ENCODE data around the gene PLEKHM2. TPM values are rescaled to one million over a fixed set of nuclear protein-coding genes. Genes with fewer than 3 reads are reported as not detected.
A peak's percentile ranks its signal among the peaks of the same experiment; 100 is the strongest.
"Not testable (repeated sequence)": the region's sequence is repeated elsewhere in the genome, so short reads cannot be mapped to it uniquely, and the experiment has no call there.

Gene PLEKHM2, protein sequence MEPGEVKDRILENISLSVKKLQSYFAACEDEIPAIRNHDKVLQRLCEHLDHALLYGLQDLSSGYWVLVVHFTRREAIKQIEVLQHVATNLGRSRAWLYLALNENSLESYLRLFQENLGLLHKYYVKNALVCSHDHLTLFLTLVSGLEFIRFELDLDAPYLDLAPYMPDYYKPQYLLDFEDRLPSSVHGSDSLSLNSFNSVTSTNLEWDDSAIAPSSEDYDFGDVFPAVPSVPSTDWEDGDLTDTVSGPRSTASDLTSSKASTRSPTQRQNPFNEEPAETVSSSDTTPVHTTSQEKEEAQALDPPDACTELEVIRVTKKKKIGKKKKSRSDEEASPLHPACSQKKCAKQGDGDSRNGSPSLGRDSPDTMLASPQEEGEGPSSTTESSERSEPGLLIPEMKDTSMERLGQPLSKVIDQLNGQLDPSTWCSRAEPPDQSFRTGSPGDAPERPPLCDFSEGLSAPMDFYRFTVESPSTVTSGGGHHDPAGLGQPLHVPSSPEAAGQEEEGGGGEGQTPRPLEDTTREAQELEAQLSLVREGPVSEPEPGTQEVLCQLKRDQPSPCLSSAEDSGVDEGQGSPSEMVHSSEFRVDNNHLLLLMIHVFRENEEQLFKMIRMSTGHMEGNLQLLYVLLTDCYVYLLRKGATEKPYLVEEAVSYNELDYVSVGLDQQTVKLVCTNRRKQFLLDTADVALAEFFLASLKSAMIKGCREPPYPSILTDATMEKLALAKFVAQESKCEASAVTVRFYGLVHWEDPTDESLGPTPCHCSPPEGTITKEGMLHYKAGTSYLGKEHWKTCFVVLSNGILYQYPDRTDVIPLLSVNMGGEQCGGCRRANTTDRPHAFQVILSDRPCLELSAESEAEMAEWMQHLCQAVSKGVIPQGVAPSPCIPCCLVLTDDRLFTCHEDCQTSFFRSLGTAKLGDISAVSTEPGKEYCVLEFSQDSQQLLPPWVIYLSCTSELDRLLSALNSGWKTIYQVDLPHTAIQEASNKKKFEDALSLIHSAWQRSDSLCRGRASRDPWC
- 10 to 100 TPM; 44.2 to 48.3 TPM for total RNA-seq

DNA sequence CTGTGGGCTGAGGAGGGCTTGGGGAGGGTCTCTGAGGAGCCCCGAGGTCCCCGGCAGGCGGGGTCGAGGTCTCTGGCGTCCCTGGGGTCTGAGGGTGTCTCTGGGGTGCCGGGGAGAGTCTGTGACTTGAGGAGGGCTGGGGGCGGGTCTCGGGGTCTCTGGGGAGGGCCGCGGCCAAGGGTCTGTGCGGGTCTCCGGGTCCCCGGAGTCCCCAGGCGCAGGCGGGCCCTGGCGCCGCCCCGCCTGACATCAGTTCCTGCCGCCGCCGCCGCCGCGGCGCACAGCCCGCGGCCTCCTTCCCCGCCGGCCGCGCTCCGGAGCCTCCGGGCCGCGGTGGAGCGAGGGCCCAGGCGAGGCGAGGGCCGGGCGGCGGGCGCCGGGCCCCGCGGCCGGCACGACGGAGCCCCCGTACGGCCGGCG lies at the start of gene PLEKHM2:
PLEKHM2 (plus strand) TSS at position 279 of the 420 bp plus-strand sequence. CDS start 239 bp downstream, outside the sequence.
- H3K4me1 Mint-ChIP-seq (ENCODE audit: low read depth): peaks cover 47% of the 10 kb centered on the region
- H3K27me3 Mint-ChIP-seq (ENCODE audit: low read depth): no peaks in the 10 kb centered on the region
- H3K4me3 Mint-ChIP-seq: peak within 1 kb of the TSS; percentile 85
- peak; percentile 44 for DNase-seq
- H3K27ac Mint-ChIP-seq: peak within 1 kb of the TSS; percentile 85
- peaks cover 3% of the 10 kb centered on the region for H3K9me3 Mint-ChIP-seq
- intact Hi-C loops (cut with micrococcal nuclease): loop anchor here (2.0 kb wide), 1 partner anchor 67 kb away; the partner anchor contains the start of gene DDI2
- H3K36me3 Mint-ChIP-seq (ENCODE audit: low read depth): peaks cover 12% of the 10 kb centered on the region
- CTCF ChIA-PET: no interaction called here

DNA sequence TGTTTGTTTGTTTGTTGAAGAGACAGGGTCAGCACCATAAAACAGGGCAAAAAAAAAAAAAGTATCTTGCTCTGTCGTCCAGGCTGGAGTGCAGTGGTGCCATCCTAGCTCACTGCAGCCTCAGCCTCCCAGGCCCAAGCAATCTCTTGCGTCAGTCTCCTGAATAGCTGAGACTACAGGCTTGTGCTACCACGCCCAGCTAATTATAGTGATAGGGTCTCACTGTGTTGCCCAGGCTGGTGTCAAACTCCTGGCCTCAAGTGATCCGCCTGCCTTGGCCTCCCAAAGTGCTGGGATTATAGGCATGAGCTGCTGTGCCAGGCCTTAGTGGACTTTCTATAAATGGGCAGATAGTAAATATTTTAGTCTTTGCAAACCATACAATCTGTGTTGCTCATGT lies 47.7 kb upstream of the PLEKHM2 start:
- no peaks in the 10 kb centered on the region for H3K27me3 Mint-ChIP-seq (ENCODE audit: low read depth)
- H3K4me1 Mint-ChIP-seq (ENCODE audit: low read depth): no peaks in the 10 kb centered on the region
- no peak for DNase-seq
- CTCF ChIA-PET: interaction anchor here (0.6 kb wide), 1 partner anchor 120 kb away, joined by 3 read pairs; no protein-coding TSS in a partner anchor
- no peak overlapping the region for H3K4me3 Mint-ChIP-seq
- intact Hi-C loops (cut with micrococcal nuclease): no loop called here
- H3K36me3 Mint-ChIP-seq (ENCODE audit: low read depth): peaks cover 46% of the 10 kb centered on the region
- H3K27ac Mint-ChIP-seq: no peak overlapping the region
- H3K9me3 Mint-ChIP-seq: no peaks in the 10 kb centered on the region

DNA sequence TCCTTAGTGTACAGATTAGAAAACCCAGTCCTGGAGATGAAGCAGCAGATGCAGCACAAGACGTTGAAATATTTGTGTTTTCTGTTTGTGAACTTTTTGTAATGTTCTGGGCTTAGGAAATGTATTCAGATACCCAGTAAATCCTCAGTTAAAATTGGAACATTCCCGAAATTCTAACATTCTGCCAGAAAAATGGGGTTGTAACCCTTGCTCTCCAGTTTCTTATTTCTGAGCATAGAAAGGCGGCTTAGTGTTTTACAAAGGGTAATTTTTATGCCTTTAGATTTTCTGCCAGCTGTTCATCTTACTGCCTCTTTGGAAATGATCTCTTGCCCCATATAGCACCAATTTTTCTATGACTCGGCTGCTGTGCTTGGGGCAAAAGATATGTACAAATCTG lies 46.3 kb upstream of the PLEKHM2 start:
- Mint-ChIP-seq H3K4me1 (ENCODE audit: low read depth) (no peaks in the 10 kb centered on the region), H3K27ac (no peak overlapping the region), H3K36me3 (ENCODE audit: low read depth) (peaks cover 50% of the 10 kb centered on the region), H3K27me3 (ENCODE audit: low read depth) (no peaks in the 10 kb centered on the region), H3K9me3 (no peaks in the 10 kb centered on the region), H3K4me3 (no peak overlapping the region)
- intact Hi-C loops (cut with micrococcal nuclease): no loop called here
- no peak for DNase-seq
- CTCF ChIA-PET: no interaction called here

DNA sequence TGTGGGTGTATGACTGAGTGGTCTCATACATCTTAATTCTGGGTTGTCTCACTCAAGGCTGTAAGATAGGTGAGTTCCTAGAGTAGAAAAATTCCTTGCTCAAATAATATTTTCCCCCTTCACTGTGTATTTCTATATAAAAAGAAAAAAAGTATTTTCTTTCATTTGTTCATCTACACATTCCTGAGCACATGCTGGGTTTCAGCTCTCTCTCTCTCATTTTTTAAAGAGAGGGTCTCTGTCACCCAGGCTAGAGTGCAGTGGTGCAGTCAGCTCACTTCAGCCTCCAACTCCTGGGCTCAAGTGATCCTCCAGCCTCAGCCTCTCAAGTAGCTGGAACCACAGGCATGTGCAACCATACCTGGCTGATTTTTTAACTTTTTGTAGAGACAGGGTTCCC lies 44.9 kb upstream of the PLEKHM2 start:
- intact Hi-C loops (cut with micrococcal nuclease): no loop called here
- H3K36me3 Mint-ChIP-seq (ENCODE audit: low read depth): peaks cover 49% of the 10 kb centered on the region
- H3K4me3 Mint-ChIP-seq: no peak overlapping the region
- no peaks in the 10 kb centered on the region for H3K9me3 Mint-ChIP-seq
- H3K27me3 Mint-ChIP-seq (ENCODE audit: low read depth): no peaks in the 10 kb centered on the region
- CTCF ChIA-PET: no interaction called here
- H3K27ac Mint-ChIP-seq: no peak overlapping the region
- DNase-seq: no peak
- no peaks in the 10 kb centered on the region for H3K4me1 Mint-ChIP-seq (ENCODE audit: low read depth)

DNA sequence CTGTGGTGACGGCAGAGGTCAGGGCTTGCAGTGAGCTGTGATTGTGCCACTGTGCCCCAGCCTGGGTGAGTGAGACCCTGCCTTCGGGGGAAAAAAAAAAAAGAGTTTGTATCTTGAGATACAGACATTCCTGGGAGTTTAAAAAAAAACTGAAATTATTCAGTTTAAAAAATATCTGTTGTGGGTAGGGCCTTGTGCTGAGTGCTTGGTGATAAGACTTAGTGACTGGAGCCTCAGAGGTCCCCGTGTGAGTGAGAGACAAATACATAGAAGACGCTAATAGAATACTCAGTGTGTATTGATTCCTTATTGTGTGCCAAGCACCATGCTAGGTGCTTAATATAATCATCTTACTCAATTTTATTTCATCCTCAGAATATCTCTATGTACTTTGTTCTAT lies 44.2 kb upstream of the PLEKHM2 start:
- Mint-ChIP-seq H3K36me3 (ENCODE audit: low read depth) (peaks cover 48% of the 10 kb centered on the region), H3K27me3 (ENCODE audit: low read depth) (no peaks in the 10 kb centered on the region), H3K4me1 (ENCODE audit: low read depth) (no peaks in the 10 kb centered on the region), H3K9me3 (no peaks in the 10 kb centered on the region), H3K27ac (no peak overlapping the region), H3K4me3 (no peak overlapping the region)
- intact Hi-C loops (cut with micrococcal nuclease): no loop called here
- CTCF ChIA-PET: no interaction called here
- no peak for DNase-seq

DNA sequence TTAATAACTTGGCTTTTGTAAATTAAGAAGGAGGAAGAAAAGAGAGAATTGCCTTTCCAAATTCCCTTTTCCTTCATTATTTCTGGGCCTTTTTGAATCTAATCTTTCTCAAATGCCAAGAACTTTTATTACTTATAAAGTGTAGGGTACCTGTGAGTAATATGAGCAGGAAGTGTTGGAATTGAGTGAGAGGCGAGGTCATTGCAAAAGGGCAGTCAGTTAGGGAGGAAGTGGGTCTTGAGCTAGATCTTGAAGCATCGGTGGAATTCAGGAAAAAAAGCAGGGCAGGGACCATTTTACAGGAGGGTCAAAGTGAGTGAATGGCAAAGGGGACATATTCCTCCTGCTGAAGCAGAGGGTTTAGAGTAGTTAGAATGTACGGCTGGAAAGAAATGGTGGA lies 43.5 kb upstream of the PLEKHM2 start:
- no peak overlapping the region for H3K27ac Mint-ChIP-seq
- H3K4me3 Mint-ChIP-seq: no peak overlapping the region
- intact Hi-C loops (cut with micrococcal nuclease): no loop called here
- no peak for DNase-seq
- H3K36me3 Mint-ChIP-seq (ENCODE audit: low read depth): peaks cover 52% of the 10 kb centered on the region
- CTCF ChIA-PET: no interaction called here
- no peaks in the 10 kb centered on the region for H3K4me1 Mint-ChIP-seq (ENCODE audit: low read depth)
- no peaks in the 10 kb centered on the region for H3K27me3 Mint-ChIP-seq (ENCODE audit: low read depth)
- H3K9me3 Mint-ChIP-seq: no peaks in the 10 kb centered on the region

DNA sequence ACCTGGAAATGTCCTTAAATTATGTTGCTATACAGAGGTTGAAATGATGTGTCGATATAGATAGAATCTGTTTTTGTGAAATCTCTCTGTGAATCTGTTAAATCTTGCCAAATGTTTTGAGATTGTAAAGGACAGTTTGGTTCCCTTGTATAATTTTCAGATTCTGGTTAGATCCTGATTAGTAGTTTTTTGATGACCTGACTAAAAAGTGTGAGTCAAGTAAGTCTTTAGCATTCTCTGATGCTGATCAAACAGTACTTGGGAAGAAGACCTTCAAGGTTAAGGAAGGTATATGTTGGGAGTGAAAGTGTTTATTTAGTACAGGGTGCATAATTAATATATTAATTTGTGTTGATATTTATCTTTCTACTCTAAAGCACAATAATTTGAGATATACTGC lies 34.2 kb upstream of the PLEKHM2 start:
- Mint-ChIP-seq H3K4me3 (no peak overlapping the region), H3K27me3 (ENCODE audit: low read depth) (no peaks in the 10 kb centered on the region), H3K27ac (no peak overlapping the region), H3K36me3 (ENCODE audit: low read depth) (peaks cover 27% of the 10 kb centered on the region), H3K4me1 (ENCODE audit: low read depth) (no peaks in the 10 kb centered on the region), H3K9me3 (no peaks in the 10 kb centered on the region)
- no peak for DNase-seq
- CTCF ChIA-PET: interaction anchor here (0.8 kb wide), 1 partner anchor 15 kb away, joined by 3 read pairs; no protein-coding TSS in a partner anchor
- intact Hi-C loops (cut with micrococcal nuclease): no loop called here

DNA sequence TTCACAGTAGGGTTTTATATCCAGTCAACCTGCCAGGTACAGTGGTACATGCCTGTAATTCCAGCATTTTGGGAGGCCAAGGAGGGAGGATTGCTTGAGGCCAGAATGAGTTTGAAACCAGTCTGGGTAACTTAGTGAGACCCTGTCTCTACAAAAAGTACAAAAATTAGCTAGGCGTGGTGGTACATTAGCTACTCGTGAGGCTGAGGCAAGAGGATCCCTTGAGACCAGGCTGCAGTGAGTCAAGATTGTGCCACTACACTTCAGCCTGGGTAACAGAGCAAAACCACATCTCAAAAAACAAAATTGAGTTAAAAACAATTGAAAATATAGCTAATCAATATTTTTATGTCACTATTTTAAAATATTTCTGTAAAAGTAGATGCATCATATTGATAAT lies 33.7 kb upstream of the PLEKHM2 start:
- intact Hi-C loops (cut with micrococcal nuclease): no loop called here
- Mint-ChIP-seq H3K4me1 (ENCODE audit: low read depth) (no peaks in the 10 kb centered on the region), H3K36me3 (ENCODE audit: low read depth) (peaks cover 25% of the 10 kb centered on the region), H3K9me3 (no peaks in the 10 kb centered on the region), H3K4me3 (no peak overlapping the region), H3K27me3 (ENCODE audit: low read depth) (no peaks in the 10 kb centered on the region), H3K27ac (no peak overlapping the region)
- CTCF ChIA-PET: interaction anchor here (0.8 kb wide), 1 partner anchor 14 kb away, joined by 3 read pairs; no protein-coding TSS in a partner anchor
- DNase-seq: no peak

DNA sequence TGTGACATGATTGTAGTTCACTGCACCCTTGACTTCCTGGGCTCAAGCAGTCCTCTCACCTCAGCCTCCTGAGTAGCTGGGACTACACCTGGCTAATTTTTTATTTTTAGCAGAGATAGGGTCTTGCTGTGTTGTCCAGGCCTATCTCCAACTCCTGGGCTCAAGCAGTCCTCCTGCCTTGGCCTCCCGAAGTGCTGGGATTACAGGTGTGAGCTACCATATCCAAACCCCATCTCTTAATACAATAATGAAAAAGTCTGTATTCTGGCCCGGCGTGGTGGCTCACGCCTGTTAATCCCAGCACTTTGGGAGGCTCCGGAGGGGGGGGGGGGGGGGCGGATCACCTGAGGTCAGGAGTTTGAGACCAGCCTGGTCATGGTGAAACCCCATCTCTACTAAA lies 32.0 kb upstream of the PLEKHM2 start:
- H3K27me3 Mint-ChIP-seq (ENCODE audit: low read depth); H3K4me3 Mint-ChIP-seq; CTCF ChIA-PET; H3K4me1 Mint-ChIP-seq (ENCODE audit: low read depth); intact Hi-C loops (cut with micrococcal nuclease); DNase-seq; H3K9me3 Mint-ChIP-seq; H3K27ac Mint-ChIP-seq: not testable (repeated sequence)
- H3K36me3 Mint-ChIP-seq (ENCODE audit: low read depth): peaks cover 27% of the 10 kb centered on the region

DNA sequence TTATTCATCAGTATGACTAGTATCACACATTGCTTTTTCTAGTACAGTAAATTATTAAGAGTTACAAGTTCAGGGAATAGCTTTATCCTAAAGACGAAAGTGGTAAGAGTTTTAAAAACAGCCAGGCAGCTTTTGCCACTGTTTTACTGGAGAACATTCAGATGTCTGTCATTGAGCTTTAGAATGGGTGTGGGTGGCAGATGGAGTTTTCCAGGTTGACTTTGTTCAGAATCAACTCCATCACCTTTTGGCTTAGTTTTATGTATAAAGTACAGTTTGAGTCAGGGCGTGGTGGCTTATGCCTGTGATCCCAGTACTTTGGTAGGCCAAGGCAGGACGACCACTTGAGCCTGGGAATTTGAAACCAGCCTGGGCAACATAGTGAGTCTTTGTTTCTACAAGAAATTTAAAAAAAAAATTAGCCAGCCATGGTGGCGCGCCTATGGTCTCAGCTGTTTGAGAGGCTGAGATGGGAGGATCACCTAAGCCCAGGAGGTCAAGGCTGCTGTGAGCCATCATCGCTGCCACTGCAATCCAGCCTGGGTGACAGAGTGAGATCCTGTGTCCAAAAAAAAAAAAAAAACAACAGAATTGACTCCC lies 29.9 kb upstream of the PLEKHM2 start:
- H3K36me3 Mint-ChIP-seq (ENCODE audit: low read depth): peaks cover 22% of the 10 kb centered on the region
- CTCF ChIA-PET: interaction anchor here (0.6 to 1.1 kb wide), 4 partner anchors 10 to 133 kb away, joined by 3 to 4 read pairs (median 4); no protein-coding TSS in a partner anchor
- no peaks in the 10 kb centered on the region for H3K27me3 Mint-ChIP-seq (ENCODE audit: low read depth)
- DNase-seq: no peak
- no peak overlapping the region for H3K27ac Mint-ChIP-seq
- H3K4me3 Mint-ChIP-seq: no peak overlapping the region
- no peaks in the 10 kb centered on the region for H3K4me1 Mint-ChIP-seq (ENCODE audit: low read depth)
- H3K9me3 Mint-ChIP-seq: no peaks in the 10 kb centered on the region
- intact Hi-C loops (cut with micrococcal nuclease): no loop called here

DNA sequence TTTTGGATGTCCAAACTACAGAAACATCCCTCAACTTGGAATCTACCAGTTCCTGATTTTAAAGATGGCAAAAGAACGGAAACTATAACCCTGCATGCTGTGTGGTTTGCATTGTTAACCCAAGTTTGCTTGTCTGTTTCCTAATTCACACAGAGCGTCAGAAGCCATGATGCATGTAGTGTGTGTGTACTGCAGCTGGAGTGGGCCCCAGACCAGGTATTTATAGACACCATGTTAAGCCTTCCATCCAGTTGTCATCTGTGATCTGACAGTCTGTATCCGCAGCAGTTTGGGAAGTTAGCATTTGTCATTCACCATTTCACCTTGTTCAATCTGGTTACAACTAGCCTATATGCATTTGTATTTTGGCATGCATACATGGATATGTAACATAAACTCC lies 27.7 kb upstream of the PLEKHM2 start:
- no peak for DNase-seq
- no peak overlapping the region for H3K27ac Mint-ChIP-seq
- no peaks in the 10 kb centered on the region for H3K4me1 Mint-ChIP-seq (ENCODE audit: low read depth)
- intact Hi-C loops (cut with micrococcal nuclease): loop anchor here (5.0 kb wide), 1 partner anchor 86 kb away; the partner anchor contains the start of gene TMEM82
- no peaks in the 10 kb centered on the region for H3K9me3 Mint-ChIP-seq
- H3K4me3 Mint-ChIP-seq: no peak overlapping the region
- H3K36me3 Mint-ChIP-seq (ENCODE audit: low read depth): peaks cover 28% of the 10 kb centered on the region
- CTCF ChIA-PET: no interaction called here
- no peaks in the 10 kb centered on the region for H3K27me3 Mint-ChIP-seq (ENCODE audit: low read depth)

DNA sequence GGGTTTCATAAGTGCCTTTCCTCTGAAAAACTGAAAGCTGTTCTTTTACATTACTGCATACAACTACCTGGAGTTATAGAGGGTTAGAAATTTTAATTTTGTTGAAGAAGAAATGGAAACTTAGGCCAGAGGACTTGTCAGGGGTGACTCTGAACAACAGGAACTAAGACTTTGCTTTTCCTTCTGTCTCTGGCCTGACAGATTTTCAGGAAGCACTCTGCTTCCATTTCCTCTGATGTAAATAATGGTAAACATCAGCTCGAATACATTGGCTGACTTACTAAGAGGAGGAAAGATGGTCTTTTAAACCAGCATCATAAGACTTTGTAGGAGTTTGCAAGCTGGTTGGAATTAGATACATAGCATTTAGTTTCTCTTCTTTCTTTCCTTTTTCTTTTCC lies 27.1 kb upstream of the PLEKHM2 start:
- Mint-ChIP-seq H3K27me3 (ENCODE audit: low read depth) (no peaks in the 10 kb centered on the region), H3K4me3 (no peak overlapping the region), H3K9me3 (no peaks in the 10 kb centered on the region), H3K36me3 (ENCODE audit: low read depth) (peaks cover 26% of the 10 kb centered on the region), H3K27ac (no peak overlapping the region), H3K4me1 (ENCODE audit: low read depth) (no peaks in the 10 kb centered on the region)
- intact Hi-C loops (cut with micrococcal nuclease): loop anchor here (5.0 kb wide), 1 partner anchor 85 kb away; the partner anchor contains the start of gene TMEM82
- CTCF ChIA-PET: no interaction called here
- DNase-seq: no peak

Data from activated naive CD4-positive, alpha-beta T cell treated with anti-CD3 and anti-CD28 coated beads for 36 hours (primary cell).